Lower lobe of right lung (tissue), 2 donors: ENCODE data around the gene SLC66A2. TPM values are rescaled to one million over a fixed set of nuclear protein-coding genes. Genes with fewer than 3 reads are reported as not detected.

ENCODE experiments used
- ATAC-seq, 2 donors: fragments of 200-7000 bp; cut with Tn5 transposase; one replicate each; pipeline ENCODE4 v1.9.1; 2020 to 2022; ENCODE audit warnings: mild to moderate bottlenecking in 2 of 2, moderate library complexity in 2 of 2
- DNase-seq: peaks from one replicate; pipeline ENCODE4 v3.0.0-alpha.2; 2020
- H3K27ac ChIP-seq: fragments of 200-600 bp; one replicate; pipeline ENCODE4 v1.8.0; 2022
- H3K27me3 ChIP-seq: fragments of 200-600 bp; one replicate; pipeline ENCODE4 v1.8.0; 2022; ENCODE audit warnings: low read depth
- H3K36me3 ChIP-seq: fragments of 200-600 bp; one replicate; pipeline ENCODE4 v1.8.0; 2022; ENCODE audit warnings: mild to moderate bottlenecking
- H3K4me1 ChIP-seq: fragments of 200-600 bp; one replicate; pipeline ENCODE4 v1.8.0; 2022
- H3K4me3 ChIP-seq: fragments of 200-600 bp; one replicate; pipeline ENCODE4 v1.8.0; 2022; ENCODE audit warnings: mild to moderate bottlenecking
- H3K9me3 ChIP-seq: fragments of 200-600 bp; one replicate; pipeline ENCODE4 v1.8.0; 2022
- intact Hi-C: fragments of 100-400 bp; cut with DNase I; formaldehyde crosslinking; loops from one replicate; pipeline ENCODE4 v1.11.0; 2022
- total RNA-seq: library from RNA; stranded (reverse); fragmentation: NEBNext Ultra II Directional; extraction: Animal tissue kit (Norgen Biotek cat#: 25700); gene quantifications from one replicate; pipeline ENCODE4 v1.2.1, GENCODE V29; 2021
- TF ChIP-seq, protein P1 (sequence below): fragments of 200-600 bp; IDR thresholded peaks from one replicate; pipeline ENCODE4 v1.8.0; 2022; ENCODE audit warnings: antibody characterized with exemption, mild to moderate bottlenecking
- donor health status: DM: no; HTN: yes; CAD: no; lungs with severe emphysema.

Gene SLC66A2
- total RNA-seq, 1 donor from 2014 or later: 54.2 TPM

DNA sequence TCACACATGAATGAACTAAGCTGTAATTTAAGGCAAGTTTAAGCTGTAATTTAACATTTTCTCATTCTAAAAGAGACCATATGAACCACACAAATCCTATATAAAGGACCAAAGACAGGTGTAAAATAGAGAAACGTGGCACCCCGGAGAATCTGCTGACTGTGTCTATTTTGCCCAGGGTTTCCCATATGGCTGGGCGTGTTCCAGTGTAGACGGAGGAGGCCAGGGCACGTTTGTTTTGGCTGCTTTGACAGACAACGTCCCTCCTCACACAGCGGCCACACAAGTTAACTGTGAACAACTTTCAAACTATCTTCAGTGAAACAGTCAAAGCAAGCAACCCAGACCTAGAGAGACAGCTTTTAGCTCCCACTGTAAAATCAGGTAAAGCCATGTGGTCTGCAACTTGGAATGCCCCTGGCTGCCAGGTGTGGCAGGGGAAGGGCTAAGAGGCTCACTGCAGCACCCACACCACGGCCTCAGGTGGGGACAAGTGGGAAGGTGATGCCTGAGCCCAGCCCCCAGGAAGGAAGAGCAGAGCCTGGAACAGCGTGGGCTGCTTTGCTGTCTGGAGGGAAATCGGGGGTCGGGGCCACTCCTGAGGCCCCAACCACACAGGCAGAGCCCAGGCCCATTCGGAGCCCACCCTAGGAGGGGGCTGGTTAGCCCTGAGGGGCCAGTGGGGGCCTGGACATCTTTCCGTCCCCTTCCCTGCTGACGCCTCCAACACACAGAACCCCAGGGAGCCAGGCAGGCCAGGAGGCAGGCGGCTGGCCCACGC is 40.7 kb downstream of the SLC66A2 start:
- TF ChIP-seq, protein P1, sequence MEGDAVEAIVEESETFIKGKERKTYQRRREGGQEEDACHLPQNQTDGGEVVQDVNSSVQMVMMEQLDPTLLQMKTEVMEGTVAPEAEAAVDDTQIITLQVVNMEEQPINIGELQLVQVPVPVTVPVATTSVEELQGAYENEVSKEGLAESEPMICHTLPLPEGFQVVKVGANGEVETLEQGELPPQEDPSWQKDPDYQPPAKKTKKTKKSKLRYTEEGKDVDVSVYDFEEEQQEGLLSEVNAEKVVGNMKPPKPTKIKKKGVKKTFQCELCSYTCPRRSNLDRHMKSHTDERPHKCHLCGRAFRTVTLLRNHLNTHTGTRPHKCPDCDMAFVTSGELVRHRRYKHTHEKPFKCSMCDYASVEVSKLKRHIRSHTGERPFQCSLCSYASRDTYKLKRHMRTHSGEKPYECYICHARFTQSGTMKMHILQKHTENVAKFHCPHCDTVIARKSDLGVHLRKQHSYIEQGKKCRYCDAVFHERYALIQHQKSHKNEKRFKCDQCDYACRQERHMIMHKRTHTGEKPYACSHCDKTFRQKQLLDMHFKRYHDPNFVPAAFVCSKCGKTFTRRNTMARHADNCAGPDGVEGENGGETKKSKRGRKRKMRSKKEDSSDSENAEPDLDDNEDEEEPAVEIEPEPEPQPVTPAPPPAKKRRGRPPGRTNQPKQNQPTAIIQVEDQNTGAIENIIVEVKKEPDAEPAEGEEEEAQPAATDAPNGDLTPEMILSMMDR: no peak
- no peaks in the 10 kb centered on the region for H3K9me3 ChIP-seq
- ATAC-seq (no peak), DNase-seq (no peak)
- intact Hi-C loops: no loop called here
- no peak overlapping the region for H3K4me3 ChIP-seq
- peaks cover 21% of the 10 kb centered on the region for H3K36me3 ChIP-seq
- no peaks in the 10 kb centered on the region for H3K4me1 ChIP-seq
- no peaks in the 10 kb centered on the region for H3K27me3 ChIP-seq
- H3K27ac ChIP-seq: no peak overlapping the region

DNA sequence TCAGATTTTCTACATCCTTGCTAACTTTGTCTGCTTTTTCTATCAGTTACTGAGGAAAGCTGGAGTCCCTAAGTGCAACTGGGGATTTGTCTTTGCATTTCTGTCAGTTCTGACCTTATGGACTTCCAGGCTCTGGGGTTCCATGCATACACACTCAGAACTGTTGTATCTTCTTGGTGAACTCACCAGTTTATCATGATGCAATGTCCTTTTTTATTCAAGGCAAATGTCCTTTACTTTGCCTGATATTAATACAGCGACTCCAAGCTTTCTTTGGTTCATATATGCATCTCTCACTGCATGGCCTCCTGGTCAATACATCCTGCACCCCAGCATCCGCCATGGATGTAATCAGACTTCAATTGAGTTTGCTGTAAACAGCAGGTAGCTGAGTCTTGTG is 44.7 kb downstream of the SLC66A2 start:
- Histone ChIP-seq H3K4me3 (no peak overlapping the region), H3K36me3 (peaks cover 18% of the 10 kb centered on the region), H3K4me1 (no peaks in the 10 kb centered on the region), H3K27me3 (no peaks in the 10 kb centered on the region), H3K9me3 (no peaks in the 10 kb centered on the region), H3K27ac (no peak overlapping the region)
- ATAC-seq (no peak), DNase-seq (no peak)
- intact Hi-C loops: no loop called here
- TF ChIP-seq, protein P1: no peak

GRCh38 chr18:79905993-79906392 is 45.5 kb downstream of the SLC66A2 start:
- H3K9me3 ChIP-seq: no peaks in the 10 kb centered on the region
- H3K4me1 ChIP-seq: no peaks in the 10 kb centered on the region
- H3K27me3 ChIP-seq: no peaks in the 10 kb centered on the region
- no peak for ATAC-seq
- DNase-seq: no peak
- peaks cover 18% of the 10 kb centered on the region for H3K36me3 ChIP-seq
- intact Hi-C loops: no loop called here
- TF ChIP-seq, protein P1: no peak
- no peak overlapping the region for H3K4me3 ChIP-seq
- no peak overlapping the region for H3K27ac ChIP-seq

DNA sequence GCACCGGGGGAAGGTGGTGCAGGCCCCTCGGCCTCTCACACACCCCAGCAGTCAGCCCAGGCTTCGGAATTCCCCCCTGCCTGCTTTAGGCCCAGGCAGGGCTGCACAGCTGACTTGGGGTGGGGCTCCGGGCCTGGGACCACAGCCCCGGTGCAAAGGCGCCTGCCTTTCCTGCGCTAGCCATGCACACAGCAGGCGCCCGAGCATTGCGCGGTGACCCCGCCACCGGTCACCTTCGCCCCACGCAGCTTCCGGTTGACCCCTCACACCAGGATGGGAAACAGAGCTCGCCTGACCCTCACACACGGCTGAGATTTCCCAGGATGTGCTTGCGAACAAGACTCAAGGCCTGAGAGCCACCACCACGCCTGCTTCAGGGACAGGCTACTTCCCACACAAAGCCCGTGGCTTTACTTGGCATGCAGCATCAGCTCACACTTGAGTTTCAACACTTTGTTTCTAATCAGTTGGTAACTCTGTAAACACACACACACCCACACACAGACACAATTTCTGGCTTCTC is 46.0 kb downstream of the SLC66A2 start:
- TF ChIP-seq, protein P1: no peak
- Histone ChIP-seq H3K27ac (no peak overlapping the region), H3K27me3 (no peaks in the 10 kb centered on the region), H3K9me3 (no peaks in the 10 kb centered on the region), H3K4me1 (no peaks in the 10 kb centered on the region), H3K4me3 (no peak overlapping the region), H3K36me3 (peaks cover 18% of the 10 kb centered on the region)
- ATAC-seq: peak; percentile 10 to 39
- intact Hi-C loops: no loop called here
- peak; percentile 49 for DNase-seq

DNA sequence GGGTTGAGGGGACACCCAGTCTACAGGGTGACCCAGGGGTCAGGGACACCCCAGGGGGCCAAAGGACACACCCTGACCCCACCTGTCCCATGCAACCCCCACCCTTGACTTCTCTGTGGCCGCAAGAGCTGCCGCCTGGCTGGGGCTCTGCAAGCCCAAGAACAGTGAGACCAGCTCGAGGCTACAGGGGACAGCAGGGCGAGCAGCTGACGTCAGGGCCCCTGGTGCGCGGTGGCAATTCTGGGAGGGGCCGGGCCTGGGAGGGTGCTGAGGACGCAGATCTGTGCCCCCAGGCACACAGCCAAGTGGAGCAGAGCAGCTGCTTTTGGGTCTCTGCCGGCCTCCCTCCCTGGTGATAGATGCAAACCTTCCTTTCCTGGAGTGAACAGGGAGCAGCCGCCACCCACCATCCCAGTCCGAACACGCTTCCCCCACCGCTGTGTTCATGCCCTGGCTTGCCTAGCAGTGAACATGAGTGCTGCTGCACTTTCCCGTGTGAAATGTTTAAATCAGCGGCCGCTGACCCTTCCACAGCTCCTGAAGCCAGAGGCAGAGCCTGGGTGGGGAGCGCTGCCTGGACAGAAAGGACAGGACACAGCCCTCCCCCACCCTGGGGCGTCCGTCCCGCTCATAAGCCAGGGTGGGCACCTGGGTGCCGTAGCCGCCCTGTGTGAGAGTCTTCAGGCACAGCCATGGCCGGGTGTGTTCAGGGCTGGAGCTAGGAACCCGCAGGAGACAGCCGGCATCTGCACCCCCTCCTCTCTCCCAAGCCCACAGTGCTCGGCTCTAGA is 46.9 kb downstream of the SLC66A2 start:
- ATAC-seq: peak in 1 of 2 donors; percentile 9
- no peak overlapping the region for H3K27ac ChIP-seq
- H3K4me1 ChIP-seq: no peaks in the 10 kb centered on the region
- peaks cover 18% of the 10 kb centered on the region for H3K36me3 ChIP-seq
- intact Hi-C loops: no loop called here
- no peaks in the 10 kb centered on the region for H3K9me3 ChIP-seq
- TF ChIP-seq, protein P1: no peak
- peak; percentile 47 for DNase-seq
- H3K4me3 ChIP-seq: no peak overlapping the region
- no peaks in the 10 kb centered on the region for H3K27me3 ChIP-seq
